ACC112 (cell line): Measurements from ENCODE around the gene ZNF439.
"Not testable (repeated sequence)": the region's sequence is repeated elsewhere in the genome, so short reads cannot be mapped to it uniquely, and the experiment has no call there.

Source experiments
- H2AFZ ChIP-seq: fragments of 200-600 bp; sonication (generic); one replicate; pipeline ENCODE4 v1.6.0; 2017; ENCODE audit warnings: antibody characterized with exemption, low read length; ENCODE audit not compliant: unreplicated experiment
- H3K27ac ChIP-seq: fragments of 200-600 bp; sonication (generic); 2 replicates; pipeline ENCODE4 v1.5.1; 2014; ENCODE audit warnings: low read depth, mild to moderate bottlenecking, antibody characterized with exemption, low read length, moderate library complexity
- H3K27me3 ChIP-seq: fragments of 200-600 bp; sonication (generic); 2 replicates; pipeline ENCODE4 v1.6.1; 2014; ENCODE audit warnings: mild to moderate bottlenecking, antibody characterized with exemption, low read length, moderate library complexity, mixed read lengths; ENCODE audit not compliant: insufficient read depth
- H3K36me3 ChIP-seq: fragments of 200-600 bp; sonication (generic); 2 replicates; pipeline ENCODE4 v1.6.1; 2016; ENCODE audit warnings: mild to moderate bottlenecking, antibody characterized with exemption, low read length, moderate library complexity, mixed read lengths; ENCODE audit not compliant: insufficient read depth
- H3K4me1 ChIP-seq: fragments of 200-600 bp; sonication (generic); one replicate; pipeline ENCODE4 v1.6.1; 2016; ENCODE audit warnings: low read length, mixed read lengths; ENCODE audit not compliant: insufficient read depth, unreplicated experiment, control insufficient read depth
- H3K4me3 ChIP-seq: fragments of 200-600 bp; sonication (generic); 2 replicates; pipeline ENCODE4 v1.5.1; 2014; ENCODE audit warnings: mild to moderate bottlenecking, low read depth, low read length
- H3K79me2 ChIP-seq: fragments of 200-600 bp; sonication (generic); one replicate; pipeline ENCODE4 v1.6.0; 2016; ENCODE audit warnings: low read length; ENCODE audit not compliant: control insufficient read depth, unreplicated experiment, insufficient read depth

Gene ZNF439

DNA sequence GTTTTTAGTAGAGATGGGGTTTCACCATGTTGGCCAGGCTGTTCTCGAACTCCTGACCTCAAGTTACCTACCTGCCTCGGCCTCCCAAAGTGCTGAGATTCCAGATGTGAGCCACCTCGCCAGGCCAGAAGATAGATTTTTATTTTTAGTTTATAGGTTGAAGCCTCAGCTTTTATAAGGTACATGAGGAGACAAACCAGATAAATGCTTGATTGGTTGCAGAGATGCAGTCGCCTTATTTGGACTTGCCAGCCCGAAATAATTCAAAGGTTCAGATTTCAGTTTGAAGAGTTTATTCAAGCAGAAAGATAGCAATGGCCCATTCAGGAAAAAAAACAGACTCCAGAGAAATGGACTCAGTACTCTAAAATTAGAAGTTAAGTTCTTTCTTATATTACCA, 42.1 kb downstream of the ZNF439 start:
- Histone ChIP-seq H3K79me2 (no peaks in the 10 kb centered on the region), H3K4me1 (no peaks in the 10 kb centered on the region), H3K4me3 (no peak overlapping the region), H3K27me3 (no peaks in the 10 kb centered on the region), H3K36me3 (no peaks in the 10 kb centered on the region), H2AFZ (no peak overlapping the region), H3K27ac (no peak overlapping the region)

DNA sequence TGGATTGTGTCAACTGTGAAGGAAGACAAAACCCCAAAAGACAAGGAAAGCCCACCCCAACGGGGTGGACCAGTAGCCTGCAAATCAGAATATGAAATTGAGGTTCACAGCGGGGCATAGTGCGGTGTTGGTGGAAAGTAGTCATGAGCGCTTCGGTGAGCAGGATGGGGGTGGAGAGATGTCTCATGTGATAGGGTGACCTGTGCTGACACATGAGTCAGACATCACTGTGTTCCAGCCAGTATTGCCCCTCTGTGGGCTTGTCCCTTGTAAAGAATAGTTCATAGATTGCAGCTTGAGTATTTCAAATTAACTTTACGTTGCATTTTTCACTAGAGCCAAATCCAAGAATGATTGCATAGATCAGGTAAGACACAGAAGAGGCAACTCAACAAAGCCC, 46.3 kb downstream of the ZNF439 start:
- no peak overlapping the region for H2AFZ ChIP-seq
- H3K27ac ChIP-seq, result no peak overlapping the region
- no peaks in the 10 kb centered on the region for H3K27me3 ChIP-seq
- no peak overlapping the region for H3K4me3 ChIP-seq
- H3K36me3 ChIP-seq, result no peaks in the 10 kb centered on the region
- H3K79me2 ChIP-seq, result no peaks in the 10 kb centered on the region
- H3K4me1 ChIP-seq, result no peaks in the 10 kb centered on the region

GRCh38 chr19:11902228-11902627, 53.7 kb downstream of the ZNF439 start:
- no peak overlapping the region for H3K27ac ChIP-seq
- no peaks in the 10 kb centered on the region for H3K27me3 ChIP-seq
- no peak overlapping the region for H2AFZ ChIP-seq
- H3K4me1 ChIP-seq, result no peaks in the 10 kb centered on the region
- peaks cover 12% of the 10 kb centered on the region for H3K36me3 ChIP-seq
- H3K79me2 ChIP-seq, result no peaks in the 10 kb centered on the region
- no peak overlapping the region for H3K4me3 ChIP-seq

- no peaks in the 10 kb centered on the region for H3K79me2 ChIP-seq
- H3K4me1 ChIP-seq, result no peaks in the 10 kb centered on the region
- no peak overlapping the region for H2AFZ ChIP-seq
- no peak overlapping the region for H3K4me3 ChIP-seq
- no peaks in the 10 kb centered on the region for H3K27me3 ChIP-seq
- H3K27ac ChIP-seq, result no peak overlapping the region
- peaks cover 12% of the 10 kb centered on the region for H3K36me3 ChIP-seq
Measured at GRCh38 chr19:11905928-11906327, 57.4 kb downstream of the ZNF439 start.

DNA sequence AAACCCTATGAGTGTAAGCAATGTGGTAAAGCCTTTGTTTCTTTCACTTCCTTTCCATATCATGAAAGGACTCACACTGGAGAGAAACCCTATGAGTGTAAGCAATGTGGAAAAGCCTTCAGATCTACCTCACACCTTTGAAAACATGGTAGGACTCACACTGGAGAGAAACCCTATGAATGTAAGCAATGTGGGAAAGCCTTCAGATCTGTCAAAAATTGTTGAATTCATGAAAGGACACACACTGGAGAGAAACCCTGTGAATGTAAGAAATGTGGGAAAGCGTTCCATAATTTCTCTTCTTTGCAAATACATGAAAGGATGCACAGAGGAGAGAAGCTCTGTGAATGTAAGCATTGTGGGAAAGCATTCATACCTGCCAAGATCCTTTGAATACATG, 63.4 kb downstream of the ZNF439 start:
- not testable (repeated sequence) for H3K4me1 ChIP-seq, H3K4me3 ChIP-seq, H2AFZ ChIP-seq, H3K79me2 ChIP-seq, H3K27ac ChIP-seq, H3K27me3 ChIP-seq, H3K36me3 ChIP-seq

GRCh38 chr19:11914417-11915051, 66.0 kb downstream of the ZNF439 start:
- H3K36me3 ChIP-seq, H3K27me3 ChIP-seq, H3K27ac ChIP-seq, H3K4me1 ChIP-seq, H3K4me3 ChIP-seq, H3K79me2 ChIP-seq, H2AFZ ChIP-seq: not testable (repeated sequence)
